ENCODE results near the gene GMDS.

The GMDS gene

GRCh38 chr6:2073476-2073875 is 171.9 kb downstream of the GMDS start:
- H3K4me1 ChIP-seq (ENCODE audit: control insufficient read depth, insufficient read depth, low read length, poor library complexity, severe bottlenecking), result no peaks in the 10 kb centered on the region
- no peak overlapping the region for H3K4me3 ChIP-seq (ENCODE audit: extremely low read depth, insufficient read depth, low read length, poor library complexity, severe bottlenecking)
- H3K27ac ChIP-seq (ENCODE audit: low read depth, low read length, severe bottlenecking), result no peak overlapping the region
- no peaks in the 10 kb centered on the region for H3K36me3 ChIP-seq (ENCODE audit: control insufficient read depth, insufficient read depth, low read length)
- H3K9me3 ChIP-seq (ENCODE audit: control insufficient read depth, low read length), result no peaks in the 10 kb centered on the region
- 100% methylated on average over 1 of the region's 2 CpGs; no CpG with 5 or more reads in 1 of the 2 experiments for WGBS, 2 experiments (ENCODE audit: insufficient coverage in 2 of 2)

- no peaks in the 10 kb centered on the region for H3K4me1 ChIP-seq (ENCODE audit: control insufficient read depth, insufficient read depth, low read length, poor library complexity, severe bottlenecking)
- H3K9me3 ChIP-seq (ENCODE audit: control insufficient read depth, low read length), result no peaks in the 10 kb centered on the region
- H3K4me3 ChIP-seq (ENCODE audit: extremely low read depth, insufficient read depth, low read length, poor library complexity, severe bottlenecking), result no peak overlapping the region
- no peaks in the 10 kb centered on the region for H3K36me3 ChIP-seq (ENCODE audit: control insufficient read depth, insufficient read depth, low read length)
- H3K27ac ChIP-seq (ENCODE audit: low read depth, low read length, severe bottlenecking), result no peak overlapping the region
Measured at GRCh38 chr6:2072453-2072852, 173.0 kb downstream of the GMDS start.

GRCh38 chr6:2063547-2063946 is 181.9 kb downstream of the GMDS start:
- H3K4me3 ChIP-seq (ENCODE audit: extremely low read depth, insufficient read depth, low read length, poor library complexity, severe bottlenecking), result no peak overlapping the region
- H3K36me3 ChIP-seq (ENCODE audit: control insufficient read depth, insufficient read depth, low read length), result no peaks in the 10 kb centered on the region
- H3K9me3 ChIP-seq (ENCODE audit: control insufficient read depth, low read length), result no peaks in the 10 kb centered on the region
- no peaks in the 10 kb centered on the region for H3K4me1 ChIP-seq (ENCODE audit: control insufficient read depth, insufficient read depth, low read length, poor library complexity, severe bottlenecking)
- H3K27ac ChIP-seq (ENCODE audit: low read depth, low read length, severe bottlenecking), result no peak overlapping the region
- no CpG with 5 or more reads among the region's 3 CpGs for WGBS, 2 experiments (ENCODE audit: insufficient coverage in 2 of 2)

- H3K4me3 ChIP-seq (ENCODE audit: extremely low read depth, insufficient read depth, low read length, poor library complexity, severe bottlenecking), result no peak overlapping the region
- no peaks in the 10 kb centered on the region for H3K9me3 ChIP-seq (ENCODE audit: control insufficient read depth, low read length)
- 100% methylated on average over 1 to 2 of the region's 3 CpGs for WGBS, 2 experiments (ENCODE audit: insufficient coverage in 2 of 2)
- H3K4me1 ChIP-seq (ENCODE audit: control insufficient read depth, insufficient read depth, low read length, poor library complexity, severe bottlenecking), result no peaks in the 10 kb centered on the region
- H3K27ac ChIP-seq (ENCODE audit: low read depth, low read length, severe bottlenecking), result no peak overlapping the region
- H3K36me3 ChIP-seq (ENCODE audit: control insufficient read depth, insufficient read depth, low read length), result no peaks in the 10 kb centered on the region
Measured at GRCh38 chr6:2061880-2062279, 183.5 kb downstream of the GMDS start.

- H3K36me3 ChIP-seq (ENCODE audit: control insufficient read depth, insufficient read depth, low read length), result no peaks in the 10 kb centered on the region
- H3K9me3 ChIP-seq (ENCODE audit: control insufficient read depth, low read length), result no peaks in the 10 kb centered on the region
- no peak overlapping the region for H3K4me3 ChIP-seq (ENCODE audit: extremely low read depth, insufficient read depth, low read length, poor library complexity, severe bottlenecking)
- no peak overlapping the region for H3K27ac ChIP-seq (ENCODE audit: low read depth, low read length, severe bottlenecking)
- no peaks in the 10 kb centered on the region for H3K4me1 ChIP-seq (ENCODE audit: control insufficient read depth, insufficient read depth, low read length, poor library complexity, severe bottlenecking)
Measured at GRCh38 chr6:2055911-2056310, 189.5 kb downstream of the GMDS start.

GRCh38 chr6:2055143-2055542 is 190.3 kb downstream of the GMDS start:
- Histone ChIP-seq H3K4me1 (ENCODE audit: control insufficient read depth, insufficient read depth, low read length, poor library complexity, severe bottlenecking) (no peaks in the 10 kb centered on the region), H3K27ac (ENCODE audit: low read depth, low read length, severe bottlenecking) (no peak overlapping the region), H3K9me3 (ENCODE audit: control insufficient read depth, low read length) (no peaks in the 10 kb centered on the region), H3K4me3 (ENCODE audit: extremely low read depth, insufficient read depth, low read length, poor library complexity, severe bottlenecking) (no peak overlapping the region), H3K36me3 (ENCODE audit: control insufficient read depth, insufficient read depth, low read length) (no peaks in the 10 kb centered on the region)
- 89 to 100% methylated on average over 1 of the region's 1 CpG for WGBS, 2 experiments (ENCODE audit: insufficient coverage in 2 of 2)

GRCh38 chr6:2054516-2055067 is 190.8 kb downstream of the GMDS start:
- Histone ChIP-seq H3K27ac (ENCODE audit: low read depth, low read length, severe bottlenecking) (no peak overlapping the region), H3K36me3 (ENCODE audit: control insufficient read depth, insufficient read depth, low read length) (no peaks in the 10 kb centered on the region), H3K9me3 (ENCODE audit: control insufficient read depth, low read length) (no peaks in the 10 kb centered on the region), H3K4me1 (ENCODE audit: control insufficient read depth, insufficient read depth, low read length, poor library complexity, severe bottlenecking) (no peaks in the 10 kb centered on the region), H3K4me3 (ENCODE audit: extremely low read depth, insufficient read depth, low read length, poor library complexity, severe bottlenecking) (no peak overlapping the region)
- WGBS, 2 experiments (ENCODE audit: insufficient coverage in 2 of 2), result 100% methylated on average over 1 of the region's 4 CpGs; no CpG with 5 or more reads in 1 of the 2 experiments

GRCh38 chr6:2053691-2054090 is 191.7 kb downstream of the GMDS start:
- Histone ChIP-seq H3K4me1 (ENCODE audit: control insufficient read depth, insufficient read depth, low read length, poor library complexity, severe bottlenecking) (no peaks in the 10 kb centered on the region), H3K9me3 (ENCODE audit: control insufficient read depth, low read length) (no peaks in the 10 kb centered on the region), H3K36me3 (ENCODE audit: control insufficient read depth, insufficient read depth, low read length) (no peaks in the 10 kb centered on the region), H3K27ac (ENCODE audit: low read depth, low read length, severe bottlenecking) (no peak overlapping the region), H3K4me3 (ENCODE audit: extremely low read depth, insufficient read depth, low read length, poor library complexity, severe bottlenecking) (no peak overlapping the region)

GRCh38 chr6:2047855-2048254 is 197.6 kb downstream of the GMDS start:
- WGBS, 2 experiments (ENCODE audit: insufficient coverage in 2 of 2), result 100% methylated on average over 1 of the region's 2 CpGs; no CpG with 5 or more reads in 1 of the 2 experiments
- Histone ChIP-seq H3K4me3 (ENCODE audit: extremely low read depth, insufficient read depth, low read length, poor library complexity, severe bottlenecking) (no peak overlapping the region), H3K36me3 (ENCODE audit: control insufficient read depth, insufficient read depth, low read length) (no peaks in the 10 kb centered on the region), H3K27ac (ENCODE audit: low read depth, low read length, severe bottlenecking) (no peak overlapping the region), H3K9me3 (ENCODE audit: control insufficient read depth, low read length) (no peaks in the 10 kb centered on the region), H3K4me1 (ENCODE audit: control insufficient read depth, insufficient read depth, low read length, poor library complexity, severe bottlenecking) (no peaks in the 10 kb centered on the region)

- Histone ChIP-seq H3K4me1 (ENCODE audit: control insufficient read depth, insufficient read depth, low read length, poor library complexity, severe bottlenecking) (no peaks in the 10 kb centered on the region), H3K27ac (ENCODE audit: low read depth, low read length, severe bottlenecking) (no peak overlapping the region), H3K36me3 (ENCODE audit: control insufficient read depth, insufficient read depth, low read length) (no peaks in the 10 kb centered on the region), H3K9me3 (ENCODE audit: control insufficient read depth, low read length) (no peaks in the 10 kb centered on the region), H3K4me3 (ENCODE audit: extremely low read depth, insufficient read depth, low read length, poor library complexity, severe bottlenecking) (no peak overlapping the region)
- WGBS, 2 experiments (ENCODE audit: insufficient coverage in 2 of 2), result 90 to 94% methylated on average over 2 to 3 of the region's 4 CpGs
Measured at GRCh38 chr6:2044192-2044591, 201.2 kb downstream of the GMDS start.

- H3K4me3 ChIP-seq (ENCODE audit: extremely low read depth, insufficient read depth, low read length, poor library complexity, severe bottlenecking), result no peak overlapping the region
- no peaks in the 10 kb centered on the region for H3K4me1 ChIP-seq (ENCODE audit: control insufficient read depth, insufficient read depth, low read length, poor library complexity, severe bottlenecking)
- H3K9me3 ChIP-seq (ENCODE audit: control insufficient read depth, low read length), result no peaks in the 10 kb centered on the region
- WGBS, 2 experiments (ENCODE audit: insufficient coverage in 2 of 2), result 80 to 86% methylated on average over 4 to 5 of the region's 6 CpGs
- H3K36me3 ChIP-seq (ENCODE audit: control insufficient read depth, insufficient read depth, low read length), result no peaks in the 10 kb centered on the region
- H3K27ac ChIP-seq (ENCODE audit: low read depth, low read length, severe bottlenecking), result no peak overlapping the region
Measured at GRCh38 chr6:2042956-2043648, 202.3 kb downstream of the GMDS start.
